ENCODE results near the gene SMAD5. TPM values are rescaled to one million over a fixed set of nuclear protein-coding genes. Genes with fewer than 3 reads are reported as not detected.

The SMAD5 gene
- total and polyA plus RNA-seq, 2 experiments from 2014 or later = 37.5 to 56.6 TPM

DNA sequence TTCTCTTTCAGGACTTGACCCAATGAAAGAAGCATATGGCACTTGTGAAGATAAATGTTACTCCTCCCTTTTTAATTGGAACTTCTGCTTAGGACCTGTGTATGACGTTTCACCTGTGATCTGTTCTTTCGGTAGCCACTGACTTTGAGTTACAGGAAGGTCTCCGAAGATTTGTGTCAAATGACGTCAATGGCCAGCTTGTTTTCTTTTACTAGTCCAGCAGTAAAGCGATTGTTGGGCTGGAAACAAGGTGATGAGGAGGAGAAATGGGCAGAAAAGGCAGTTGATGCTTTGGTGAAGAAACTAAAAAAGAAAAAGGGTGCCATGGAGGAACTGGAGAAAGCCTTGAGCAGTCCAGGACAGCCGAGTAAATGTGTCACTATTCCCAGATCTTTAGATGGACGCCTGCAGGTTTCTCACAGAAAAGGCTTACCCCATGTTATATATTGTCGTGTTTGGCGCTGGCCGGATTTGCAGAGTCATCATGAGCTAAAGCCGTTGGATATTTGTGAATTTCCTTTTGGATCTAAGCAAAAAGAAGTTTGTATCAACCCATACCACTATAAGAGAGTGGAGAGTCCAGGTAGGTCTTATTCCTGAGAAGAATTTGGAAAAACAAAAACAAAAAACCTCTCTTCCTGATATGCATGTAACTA is 21.1 kb downstream of the SMAD5 start:
- ATAC-seq (no peak), DNase-seq (ENCODE audit: low spot score) (no peak)
- no peaks in the 10 kb centered on the region for H3K27me3 ChIP-seq (ENCODE audit: insufficient read depth)
- peaks cover 35% of the 10 kb centered on the region; the same call in 1 of the 2 replicates for H3K36me3 ChIP-seq (ENCODE audit: insufficient read depth)
- TF ChIP-seq ZNF114 (CRISPR knock-in tag; IDR thresholded peaks at IDR 0.05) = no peak
- TF ChIP-seq EZH2phosphoT487 (IDR thresholded peaks at IDR 0.05; ENCODE audit: unreplicated experiment) = no peak
- TF ChIP-seq, protein P1, sequence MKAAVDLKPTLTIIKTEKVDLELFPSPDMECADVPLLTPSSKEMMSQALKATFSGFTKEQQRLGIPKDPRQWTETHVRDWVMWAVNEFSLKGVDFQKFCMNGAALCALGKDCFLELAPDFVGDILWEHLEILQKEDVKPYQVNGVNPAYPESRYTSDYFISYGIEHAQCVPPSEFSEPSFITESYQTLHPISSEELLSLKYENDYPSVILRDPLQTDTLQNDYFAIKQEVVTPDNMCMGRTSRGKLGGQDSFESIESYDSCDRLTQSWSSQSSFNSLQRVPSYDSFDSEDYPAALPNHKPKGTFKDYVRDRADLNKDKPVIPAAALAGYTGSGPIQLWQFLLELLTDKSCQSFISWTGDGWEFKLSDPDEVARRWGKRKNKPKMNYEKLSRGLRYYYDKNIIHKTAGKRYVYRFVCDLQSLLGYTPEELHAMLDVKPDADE (IDR thresholded peaks at IDR 0.05) = no peak
- no peak for TF ChIP-seq EZH2 (IDR thresholded peaks at IDR 0.05; ENCODE audit: low read depth, unreplicated experiment)
- no peak for TF ChIP-seq JUNB (IDR thresholded peaks at IDR 0.05; ENCODE audit: unreplicated experiment)
- no peak for TF ChIP-seq CREB1 (CRISPR knock-in tag; IDR thresholded peaks at IDR 0.05; ENCODE audit: low read depth)
- TF ChIP-seq, protein P2, sequence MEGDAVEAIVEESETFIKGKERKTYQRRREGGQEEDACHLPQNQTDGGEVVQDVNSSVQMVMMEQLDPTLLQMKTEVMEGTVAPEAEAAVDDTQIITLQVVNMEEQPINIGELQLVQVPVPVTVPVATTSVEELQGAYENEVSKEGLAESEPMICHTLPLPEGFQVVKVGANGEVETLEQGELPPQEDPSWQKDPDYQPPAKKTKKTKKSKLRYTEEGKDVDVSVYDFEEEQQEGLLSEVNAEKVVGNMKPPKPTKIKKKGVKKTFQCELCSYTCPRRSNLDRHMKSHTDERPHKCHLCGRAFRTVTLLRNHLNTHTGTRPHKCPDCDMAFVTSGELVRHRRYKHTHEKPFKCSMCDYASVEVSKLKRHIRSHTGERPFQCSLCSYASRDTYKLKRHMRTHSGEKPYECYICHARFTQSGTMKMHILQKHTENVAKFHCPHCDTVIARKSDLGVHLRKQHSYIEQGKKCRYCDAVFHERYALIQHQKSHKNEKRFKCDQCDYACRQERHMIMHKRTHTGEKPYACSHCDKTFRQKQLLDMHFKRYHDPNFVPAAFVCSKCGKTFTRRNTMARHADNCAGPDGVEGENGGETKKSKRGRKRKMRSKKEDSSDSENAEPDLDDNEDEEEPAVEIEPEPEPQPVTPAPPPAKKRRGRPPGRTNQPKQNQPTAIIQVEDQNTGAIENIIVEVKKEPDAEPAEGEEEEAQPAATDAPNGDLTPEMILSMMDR (conservative IDR thresholded peaks at IDR 0.05; ENCODE audit: low read depth in 2 of 2) = no peak
- TF ChIP-seq, protein P3, sequence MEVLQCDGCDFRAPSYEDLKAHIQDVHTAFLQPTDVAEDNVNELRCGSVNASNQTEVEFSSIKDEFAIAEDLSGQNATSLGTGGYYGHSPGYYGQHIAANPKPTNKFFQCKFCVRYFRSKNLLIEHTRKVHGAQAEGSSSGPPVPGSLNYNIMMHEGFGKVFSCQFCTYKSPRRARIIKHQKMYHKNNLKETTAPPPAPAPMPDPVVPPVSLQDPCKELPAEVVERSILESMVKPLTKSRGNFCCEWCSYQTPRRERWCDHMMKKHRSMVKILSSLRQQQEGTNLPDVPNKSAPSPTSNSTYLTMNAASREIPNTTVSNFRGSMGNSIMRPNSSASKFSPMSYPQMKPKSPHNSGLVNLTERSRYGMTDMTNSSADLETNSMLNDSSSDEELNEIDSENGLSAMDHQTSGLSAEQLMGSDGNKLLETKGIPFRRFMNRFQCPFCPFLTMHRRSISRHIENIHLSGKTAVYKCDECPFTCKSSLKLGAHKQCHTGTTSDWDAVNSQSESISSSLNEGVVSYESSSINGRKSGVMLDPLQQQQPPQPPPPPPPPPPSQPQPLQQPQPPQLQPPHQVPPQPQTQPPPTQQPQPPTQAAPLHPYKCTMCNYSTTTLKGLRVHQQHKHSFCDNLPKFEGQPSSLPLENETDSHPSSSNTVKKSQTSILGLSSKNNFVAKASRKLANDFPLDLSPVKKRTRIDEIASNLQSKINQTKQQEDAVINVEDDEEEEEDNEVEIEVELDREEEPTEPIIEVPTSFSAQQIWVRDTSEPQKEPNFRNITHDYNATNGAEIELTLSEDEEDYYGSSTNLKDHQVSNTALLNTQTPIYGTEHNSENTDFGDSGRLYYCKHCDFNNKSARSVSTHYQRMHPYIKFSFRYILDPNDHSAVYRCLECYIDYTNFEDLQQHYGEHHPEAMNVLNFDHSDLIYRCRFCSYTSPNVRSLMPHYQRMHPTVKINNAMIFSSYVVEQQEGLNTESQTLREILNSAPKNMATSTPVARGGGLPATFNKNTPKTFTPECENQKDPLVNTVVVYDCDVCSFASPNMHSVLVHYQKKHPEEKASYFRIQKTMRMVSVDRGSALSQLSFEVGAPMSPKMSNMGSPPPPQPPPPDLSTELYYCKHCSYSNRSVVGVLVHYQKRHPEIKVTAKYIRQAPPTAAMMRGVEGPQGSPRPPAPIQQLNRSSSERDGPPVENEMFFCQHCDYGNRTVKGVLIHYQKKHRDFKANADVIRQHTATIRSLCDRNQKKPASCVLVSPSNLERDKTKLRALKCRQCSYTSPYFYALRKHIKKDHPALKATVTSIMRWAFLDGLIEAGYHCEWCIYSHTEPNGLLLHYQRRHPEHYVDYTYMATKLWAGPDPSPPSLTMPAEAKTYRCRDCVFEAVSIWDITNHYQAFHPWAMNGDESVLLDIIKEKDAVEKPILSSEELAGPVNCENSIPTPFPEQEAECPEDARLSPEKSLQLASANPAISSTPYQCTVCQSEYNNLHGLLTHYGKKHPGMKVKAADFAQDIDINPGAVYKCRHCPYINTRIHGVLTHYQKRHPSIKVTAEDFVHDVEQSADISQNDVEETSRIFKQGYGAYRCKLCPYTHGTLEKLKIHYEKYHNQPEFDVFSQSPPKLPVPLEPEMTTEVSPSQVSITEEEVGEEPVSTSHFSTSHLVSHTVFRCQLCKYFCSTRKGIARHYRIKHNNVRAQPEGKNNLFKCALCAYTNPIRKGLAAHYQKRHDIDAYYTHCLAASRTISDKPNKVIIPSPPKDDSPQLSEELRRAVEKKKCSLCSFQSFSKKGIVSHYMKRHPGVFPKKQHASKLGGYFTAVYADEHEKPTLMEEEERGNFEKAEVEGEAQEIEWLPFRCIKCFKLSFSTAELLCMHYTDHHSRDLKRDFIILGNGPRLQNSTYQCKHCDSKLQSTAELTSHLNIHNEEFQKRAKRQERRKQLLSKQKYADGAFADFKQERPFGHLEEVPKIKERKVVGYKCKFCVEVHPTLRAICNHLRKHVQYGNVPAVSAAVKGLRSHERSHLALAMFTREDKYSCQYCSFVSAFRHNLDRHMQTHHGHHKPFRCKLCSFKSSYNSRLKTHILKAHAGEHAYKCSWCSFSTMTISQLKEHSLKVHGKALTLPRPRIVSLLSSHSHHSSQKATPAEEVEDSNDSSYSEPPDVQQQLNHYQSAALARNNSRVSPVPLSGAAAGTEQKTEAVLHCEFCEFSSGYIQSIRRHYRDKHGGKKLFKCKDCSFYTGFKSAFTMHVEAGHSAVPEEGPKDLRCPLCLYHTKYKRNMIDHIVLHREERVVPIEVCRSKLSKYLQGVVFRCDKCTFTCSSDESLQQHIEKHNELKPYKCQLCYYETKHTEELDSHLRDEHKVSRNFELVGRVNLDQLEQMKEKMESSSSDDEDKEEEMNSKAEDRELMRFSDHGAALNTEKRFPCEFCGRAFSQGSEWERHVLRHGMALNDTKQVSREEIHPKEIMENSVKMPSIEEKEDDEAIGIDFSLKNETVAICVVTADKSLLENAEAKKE (CRISPR knock-in tag; IDR thresholded peaks at IDR 0.05) = no peak
- TF ChIP-seq, protein P4, sequence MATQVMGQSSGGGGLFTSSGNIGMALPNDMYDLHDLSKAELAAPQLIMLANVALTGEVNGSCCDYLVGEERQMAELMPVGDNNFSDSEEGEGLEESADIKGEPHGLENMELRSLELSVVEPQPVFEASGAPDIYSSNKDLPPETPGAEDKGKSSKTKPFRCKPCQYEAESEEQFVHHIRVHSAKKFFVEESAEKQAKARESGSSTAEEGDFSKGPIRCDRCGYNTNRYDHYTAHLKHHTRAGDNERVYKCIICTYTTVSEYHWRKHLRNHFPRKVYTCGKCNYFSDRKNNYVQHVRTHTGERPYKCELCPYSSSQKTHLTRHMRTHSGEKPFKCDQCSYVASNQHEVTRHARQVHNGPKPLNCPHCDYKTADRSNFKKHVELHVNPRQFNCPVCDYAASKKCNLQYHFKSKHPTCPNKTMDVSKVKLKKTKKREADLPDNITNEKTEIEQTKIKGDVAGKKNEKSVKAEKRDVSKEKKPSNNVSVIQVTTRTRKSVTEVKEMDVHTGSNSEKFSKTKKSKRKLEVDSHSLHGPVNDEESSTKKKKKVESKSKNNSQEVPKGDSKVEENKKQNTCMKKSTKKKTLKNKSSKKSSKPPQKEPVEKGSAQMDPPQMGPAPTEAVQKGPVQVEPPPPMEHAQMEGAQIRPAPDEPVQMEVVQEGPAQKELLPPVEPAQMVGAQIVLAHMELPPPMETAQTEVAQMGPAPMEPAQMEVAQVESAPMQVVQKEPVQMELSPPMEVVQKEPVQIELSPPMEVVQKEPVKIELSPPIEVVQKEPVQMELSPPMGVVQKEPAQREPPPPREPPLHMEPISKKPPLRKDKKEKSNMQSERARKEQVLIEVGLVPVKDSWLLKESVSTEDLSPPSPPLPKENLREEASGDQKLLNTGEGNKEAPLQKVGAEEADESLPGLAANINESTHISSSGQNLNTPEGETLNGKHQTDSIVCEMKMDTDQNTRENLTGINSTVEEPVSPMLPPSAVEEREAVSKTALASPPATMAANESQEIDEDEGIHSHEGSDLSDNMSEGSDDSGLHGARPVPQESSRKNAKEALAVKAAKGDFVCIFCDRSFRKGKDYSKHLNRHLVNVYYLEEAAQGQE (IDR thresholded peaks at IDR 0.05; ENCODE audit: unreplicated experiment) = no peak
- TF ChIP-seq POLR2AphosphoS5 (IDR thresholded peaks at IDR 0.05; ENCODE audit: low read depth) = no peak
- TF ChIP-seq NANOG (IDR thresholded peaks at IDR 0.05; ENCODE audit: borderline replicate concordance) = no peak
- peaks cover 91% of the 10 kb centered on the region for H3K79me2 ChIP-seq (replicated peaks; ENCODE audit: insufficient read depth)
- peaks cover 51% of the 10 kb centered on the region for H3K36me3 Mint-ChIP-seq (ENCODE audit: low read depth)
- peaks cover 10% of the 10 kb centered on the region for H3K4me1 ChIP-seq (ENCODE audit: insufficient read depth)
- H3F3A ChIP-seq (replicated peaks; ENCODE audit: low read depth) = no peaks in the 10 kb centered on the region
- no peak overlapping the region for H3K4me3 Mint-ChIP-seq
- peaks cover 14% of the 10 kb centered on the region; the same call in 2 of the 3 replicates for H3K4me1 Mint-ChIP-seq
- no peaks in the 10 kb centered on the region for H3K9me2 ChIP-seq (ENCODE audit: insufficient read depth)
- H3K4me2 ChIP-seq = no peak overlapping the region
- no peak overlapping the region for H3K4me3 ChIP-seq
- H2AFZ ChIP-seq = no peak overlapping the region
- H3K9me3 Mint-ChIP-seq = peaks cover 6% of the 10 kb centered on the region; the same call in 2 of the 3 replicates
- H3K27me3 Mint-ChIP-seq (ENCODE audit: insufficient read depth, low read depth, poor library complexity) = no peaks in the 10 kb centered on the region
- H4K20me1 ChIP-seq (replicated peaks; ENCODE audit: insufficient read depth) = peaks cover 46% of the 10 kb centered on the region
- H3K27ac Mint-ChIP-seq = peak overlapping the region; percentile 33; the same call in 1 of the 2 replicates
- H3K27ac ChIP-seq (ENCODE audit: low read depth) = no peak overlapping the region
